Measurements from ENCODE around the gene LRP3. TPM values are rescaled to one million over a fixed set of nuclear protein-coding genes. Genes with fewer than 3 reads are reported as not detected.

The LRP3 gene
- total and polyA plus RNA-seq, 7 donors = 3.9 to 31.5 (median 17.1) TPM

GRCh38 chr19:33226550-33227241, 32.6 kb downstream of the LRP3 start:
- Histone ChIP-seq H3K27me3 (peaks cover 28 to 73% (median 45%) of the 10 kb centered on the region in 3 donors), H3K27ac (no peak overlapping the region), H3K36me3 (no peaks in the 10 kb centered on the region), H3K4me3 (peak overlapping the region in 2 of 4 donors; percentile 15), H3K9me3 (peaks cover 3 to 17% (median 13%) of the 10 kb centered on the region in 4 donors), H3K4me1 (peaks cover 0 to 21% (median 13%) of the 10 kb centered on the region in 4 donors)
- intact Hi-C loops (cut with DNase I) = no loop called here
- TF ChIP-seq POLR2A (IDR thresholded peaks at IDR 0.05) (no peak), EP300 (IDR thresholded peaks at IDR 0.05) (no peak), CTCF (IDR thresholded peaks at IDR 0.05) (no peak)
- WGBS, 2 donors = 2 to 4% methylated on average over 66 of the region's 66 CpGs
- no peak for DNase-seq

DNA sequence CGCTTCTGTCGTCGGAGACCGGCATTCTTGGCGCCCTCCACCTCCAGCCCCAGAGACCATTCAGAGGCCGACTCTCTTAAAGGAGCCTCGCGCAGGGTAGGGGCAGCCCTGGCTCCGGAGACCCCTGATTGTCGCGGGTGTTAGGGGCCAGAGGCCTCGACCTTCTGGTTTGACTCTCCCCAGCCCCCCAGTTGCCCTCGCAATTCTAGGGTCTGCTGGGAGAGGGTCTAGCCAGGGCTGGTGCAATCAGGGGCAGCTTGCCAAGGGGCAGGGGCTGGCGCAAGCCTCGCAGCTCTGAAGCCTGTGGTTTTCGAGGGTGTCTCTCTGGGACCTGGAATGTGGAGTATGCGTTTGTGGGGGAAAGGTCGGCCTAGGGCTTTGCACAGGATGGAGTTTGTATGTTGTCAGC, 33.1 kb downstream of the LRP3 start:
- Histone ChIP-seq H3K27ac (no peak overlapping the region), H3K4me1 (peaks cover 0 to 21% (median 13%) of the 10 kb centered on the region in 4 donors), H3K4me3 (no peak overlapping the region), H3K36me3 (no peaks in the 10 kb centered on the region), H3K9me3 (peaks cover 3 to 17% (median 13%) of the 10 kb centered on the region in 4 donors), H3K27me3 (peaks cover 28 to 68% (median 45%) of the 10 kb centered on the region in 3 donors)
- WGBS, 2 donors = 31 to 32% methylated on average over 18 of the region's 18 CpGs
- intact Hi-C loops (cut with DNase I) = no loop called here
- TF ChIP-seq POLR2AphosphoS5 (IDR thresholded peaks at IDR 0.05) (no peak), EP300 (IDR thresholded peaks at IDR 0.05) (no peak), POLR2A (IDR thresholded peaks at IDR 0.05) (no peak), CTCF (IDR thresholded peaks at IDR 0.05) (no peak)
- DNase-seq = no peak

GRCh38 chr19:33227870-33228599, 33.9 kb downstream of the LRP3 start:
- 98 to 99% methylated on average over 1 of the region's 1 CpG for WGBS, 2 donors

DNA sequence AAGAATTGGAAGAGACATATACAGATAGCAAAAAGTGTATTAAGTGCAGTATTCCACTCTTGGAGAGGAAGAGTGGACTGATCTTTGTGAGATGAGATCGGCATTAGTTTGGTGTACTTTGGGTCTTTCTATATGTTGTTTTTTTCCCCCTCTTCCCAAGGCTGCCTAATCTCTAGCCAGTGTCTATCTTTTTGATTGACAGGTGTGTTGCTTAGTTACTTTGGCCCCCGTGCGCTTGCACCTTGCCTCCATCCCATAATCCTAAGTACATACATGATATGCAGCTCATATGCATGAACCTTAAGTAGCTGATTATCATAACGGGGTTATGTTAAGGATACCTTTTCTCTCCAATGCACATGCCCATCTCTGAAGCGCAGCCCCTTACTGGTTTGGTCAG, 35.8 kb downstream of the LRP3 start:
- no peak for DNase-seq
- H3K36me3 ChIP-seq = no peaks in the 10 kb centered on the region
- H3K27me3 ChIP-seq = peaks cover 23 to 62% (median 39%) of the 10 kb centered on the region in 3 donors
- H3K9me3 ChIP-seq = peaks cover 3 to 17% (median 13%) of the 10 kb centered on the region in 4 donors
- H3K4me1 ChIP-seq = peaks cover 0 to 20% (median 12%) of the 10 kb centered on the region in 4 donors
- TF ChIP-seq EP300 (IDR thresholded peaks at IDR 0.05) = no peak
- TF ChIP-seq POLR2AphosphoS5 (IDR thresholded peaks at IDR 0.05) = no peak
- no peak for TF ChIP-seq POLR2A (IDR thresholded peaks at IDR 0.05)
- no peak for TF ChIP-seq CTCF (IDR thresholded peaks at IDR 0.05)
- H3K4me3 ChIP-seq = no peak overlapping the region
- WGBS, 2 donors = 75 to 85% methylated on average over 5 of the region's 5 CpGs
- intact Hi-C loops (cut with DNase I) = loop anchor here (10.0 kb wide), 1 partner anchor 545 kb away; no protein-coding TSS in a partner anchor
- H3K27ac ChIP-seq = no peak overlapping the region

More at GRCh38 chr19:33227870-33228599, 33.9 kb downstream of the LRP3 start:
- peaks cover 3 to 17% (median 13%) of the 10 kb centered on the region in 4 donors for H3K9me3 ChIP-seq
- H3K36me3 ChIP-seq = no peaks in the 10 kb centered on the region
- H3K27me3 ChIP-seq = peaks cover 28 to 64% (median 51%) of the 10 kb centered on the region in 3 donors
- H3K4me3 ChIP-seq = no peak overlapping the region
- peaks cover 0 to 21% (median 13%) of the 10 kb centered on the region in 4 donors for H3K4me1 ChIP-seq
- intact Hi-C loops (cut with DNase I) = no loop called here
- H3K27ac ChIP-seq = no peak overlapping the region
- no peak for TF ChIP-seq POLR2AphosphoS5 (IDR thresholded peaks at IDR 0.05)
- DNase-seq = no peak

DNA sequence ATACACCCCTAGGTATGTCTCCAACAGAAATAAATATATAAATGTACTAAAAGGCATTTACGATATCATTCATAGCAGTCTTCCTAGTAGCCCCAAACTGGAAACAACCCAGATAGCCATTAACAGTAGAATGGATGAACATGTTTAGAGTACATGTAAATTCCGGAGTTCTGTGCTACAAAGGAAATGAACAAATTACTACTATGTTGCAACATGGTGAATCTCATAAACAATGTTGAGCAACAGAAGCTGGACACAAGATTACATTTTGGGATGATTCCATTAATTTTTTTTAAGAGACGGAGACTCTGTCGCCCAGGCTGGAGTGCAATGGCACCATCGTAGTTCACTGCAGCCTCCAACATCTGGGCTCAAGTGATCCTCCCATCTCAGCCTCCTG, 37.4 kb downstream of the LRP3 start:
- WGBS, 2 donors = 77 to 82% methylated on average over 5 of the region's 5 CpGs
- H3K9me3 ChIP-seq = peaks cover 3 to 17% (median 13%) of the 10 kb centered on the region in 4 donors
- no peak overlapping the region for H3K27ac ChIP-seq
- no peak for DNase-seq
- H3K27me3 ChIP-seq = peaks cover 9 to 49% (median 23%) of the 10 kb centered on the region in 3 donors
- TF ChIP-seq POLR2A (IDR thresholded peaks at IDR 0.05) (no peak), EP300 (IDR thresholded peaks at IDR 0.05) (no peak), POLR2AphosphoS5 (IDR thresholded peaks at IDR 0.05) (no peak), CTCF (IDR thresholded peaks at IDR 0.05) (no peak)
- no peaks in the 10 kb centered on the region for H3K36me3 ChIP-seq
- no peak overlapping the region for H3K4me3 ChIP-seq
- intact Hi-C loops (cut with DNase I) = loop anchor here (10.0 kb wide), 1 partner anchor 543 kb away; no protein-coding TSS in a partner anchor
- peaks cover 0 to 5% (median 2%) of the 10 kb centered on the region in 4 donors for H3K4me1 ChIP-seq

Measured in sigmoid colon (tissue), 7 donors.